SIG-M5 treated with dmso at 0.1 percent for 504 hours (cell line): ENCODE data around the gene DGKB.

Experiments used
- DNase-seq: peaks from one replicate; lab custom pipeline; 2025; ENCODE audit not compliant: unreplicated experiment; lab: John Stamatoyannopoulos, UW

DGKB gene

DNA sequence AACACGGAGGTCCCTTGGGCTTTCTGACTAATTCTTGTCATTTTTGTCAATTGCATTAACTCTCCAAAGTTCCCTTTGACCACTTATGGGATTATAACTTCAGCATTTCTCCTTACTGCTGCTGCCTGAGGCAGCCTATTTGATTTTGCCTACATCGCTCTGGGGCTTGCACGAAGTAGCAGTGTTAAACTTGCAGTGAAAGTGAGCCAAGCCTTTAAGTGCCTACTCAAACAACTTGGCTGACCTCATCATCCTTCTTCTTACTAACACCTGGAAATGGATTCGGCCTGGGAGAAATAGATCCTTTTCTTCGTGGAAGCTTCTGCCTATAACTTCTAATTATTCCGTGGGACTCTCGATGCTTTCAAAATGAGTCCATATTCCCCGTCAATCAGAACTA, 76.6 kb downstream of the DGKB start:
- DNase-seq = no peak

DNA sequence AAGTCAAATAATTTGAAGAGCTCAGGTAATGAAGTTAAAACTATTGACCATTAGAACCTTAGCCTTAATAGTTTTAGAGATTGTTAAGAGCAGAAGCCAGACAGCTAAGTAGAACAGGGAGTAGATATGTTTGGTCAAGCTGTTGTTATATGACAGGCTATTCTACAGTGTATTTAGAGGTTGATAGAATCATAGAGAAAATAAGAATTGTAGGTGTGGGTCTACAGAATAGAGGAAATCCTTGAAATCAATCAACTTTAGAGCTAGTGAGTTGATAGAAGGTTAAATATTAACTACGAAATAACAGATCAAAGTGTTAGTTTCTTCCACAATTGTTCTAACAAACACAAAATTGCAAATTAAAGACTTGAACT, 80.1 kb downstream of the DGKB start:
- no peak for DNase-seq

DNA sequence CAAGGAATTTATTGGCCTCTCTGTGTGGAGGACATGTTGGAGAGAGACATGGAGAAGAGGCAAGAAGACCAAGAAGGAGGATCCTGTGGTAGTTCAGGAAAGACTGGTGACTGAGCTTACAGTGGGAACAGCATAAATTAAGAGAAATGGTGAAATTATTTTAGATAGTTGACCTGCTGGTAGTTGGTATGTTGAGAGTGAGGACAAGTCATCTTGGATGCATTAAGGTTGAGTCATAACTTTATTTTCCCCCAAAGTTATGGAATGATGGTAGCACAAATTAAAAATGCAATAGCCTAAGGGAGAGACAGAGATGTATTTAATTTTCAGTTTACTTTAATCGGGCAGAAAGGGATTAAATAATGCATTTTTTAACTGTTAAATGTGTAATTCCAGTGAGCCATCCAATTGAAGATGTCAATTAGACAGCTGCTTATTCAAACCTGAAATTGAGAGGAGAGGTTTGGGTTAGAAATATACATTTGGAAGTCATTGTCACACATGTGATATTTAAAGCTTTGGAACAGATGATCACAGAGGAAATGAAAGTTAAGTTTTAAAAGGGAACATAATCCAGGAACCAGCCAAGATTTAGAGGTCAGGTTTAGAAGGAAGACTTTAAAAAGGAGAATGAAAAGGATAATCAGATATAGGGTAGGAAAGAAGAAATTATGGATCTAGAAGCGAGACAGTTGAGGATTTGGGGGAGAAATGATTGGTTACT, 80.6 kb downstream of the DGKB start:
- no peak for DNase-seq

DNA sequence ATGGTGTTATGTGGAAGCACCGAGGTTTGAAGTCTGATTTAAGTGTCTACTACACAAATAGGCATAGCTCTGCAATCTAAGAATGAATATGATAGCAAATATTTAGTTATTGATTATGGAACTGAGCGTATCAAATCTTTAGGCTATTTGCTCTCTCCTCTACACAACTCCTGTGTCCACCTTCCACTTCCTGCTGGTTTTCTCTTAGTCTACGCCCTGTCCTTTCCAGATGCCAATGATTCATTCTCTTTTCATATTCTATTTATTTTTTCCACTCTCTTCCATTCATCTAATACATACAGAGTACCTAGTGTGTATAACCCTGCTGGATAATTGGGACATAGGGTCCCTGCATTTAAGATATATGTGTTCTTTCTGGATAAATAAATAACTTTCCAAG, 83.7 kb downstream of the DGKB start:
- no peak for DNase-seq

DNA sequence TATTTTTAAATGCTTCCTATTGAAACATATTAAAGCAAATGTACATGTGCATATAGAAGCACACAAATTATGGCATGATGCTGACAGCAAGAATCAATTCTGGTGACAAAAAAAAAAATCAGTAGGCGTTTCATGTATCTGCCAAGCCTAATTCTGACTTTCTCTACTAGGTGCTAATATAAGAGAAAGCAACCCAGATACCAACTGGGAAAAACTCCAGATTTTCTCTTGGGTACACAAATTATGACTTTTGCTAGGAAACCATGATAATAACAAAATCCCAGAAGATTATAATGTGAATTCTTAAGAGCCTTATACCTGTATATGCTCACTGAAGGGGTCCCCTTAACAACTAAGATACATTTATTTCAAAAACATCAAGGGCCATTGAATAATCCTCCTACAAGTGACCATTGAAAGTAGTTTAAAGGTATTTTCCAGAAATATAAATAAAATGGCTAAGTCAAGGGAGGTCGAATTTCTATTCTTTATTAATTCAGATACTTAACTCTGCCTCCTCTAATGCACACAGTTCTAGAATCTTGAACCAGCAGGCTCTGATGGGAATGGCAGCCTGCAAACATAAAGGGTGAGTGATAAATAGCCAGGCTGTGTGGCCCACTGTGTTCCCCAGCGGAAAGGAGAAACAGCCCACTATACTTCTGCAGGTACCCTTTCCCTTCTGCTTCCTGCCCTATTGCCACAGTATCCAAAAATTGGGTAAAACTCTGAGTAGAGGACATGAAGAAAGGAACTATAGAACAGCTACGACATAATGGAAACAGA, 84.5 kb downstream of the DGKB start:
- DNase-seq = no peak

DNA sequence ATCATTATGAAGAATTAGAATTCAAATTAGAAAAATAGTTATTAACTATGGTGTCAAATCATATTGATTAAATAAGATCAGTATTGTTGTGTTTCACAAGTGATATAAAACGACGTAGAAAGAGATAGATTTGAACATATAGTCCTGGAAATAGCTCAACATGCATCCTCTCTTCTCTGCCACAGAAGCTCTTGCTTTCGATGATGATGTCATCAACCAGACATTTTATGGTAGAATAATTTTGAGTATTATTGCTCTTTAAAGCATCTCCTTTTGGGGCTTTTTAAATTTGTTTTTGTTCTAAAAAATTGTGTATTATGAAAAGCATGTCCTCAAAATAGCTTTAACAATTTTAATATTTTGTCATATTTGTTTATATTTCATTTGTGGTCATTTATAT, 95.0 kb downstream of the DGKB start:
- no peak for DNase-seq

DNA sequence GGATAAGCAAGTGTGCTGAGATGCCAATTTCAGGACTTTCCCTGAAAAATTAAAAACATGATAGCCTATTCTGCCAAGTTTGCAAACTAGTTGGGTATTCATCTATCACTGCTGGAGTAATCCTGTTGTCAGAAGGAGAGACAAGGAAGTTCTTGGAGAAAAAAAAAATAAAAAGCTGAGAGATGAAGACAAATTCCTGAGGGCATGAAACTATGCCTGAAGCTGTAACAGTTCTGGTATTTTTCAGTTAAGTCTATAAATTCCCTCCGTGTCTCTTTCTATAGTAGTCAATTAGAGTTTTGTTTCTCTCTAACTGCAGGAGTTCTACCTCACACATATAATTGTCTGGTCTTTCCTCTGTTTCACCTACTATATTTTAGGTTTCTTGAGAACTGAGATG, 95.7 kb downstream of the DGKB start:
- DNase-seq = no peak

DNA sequence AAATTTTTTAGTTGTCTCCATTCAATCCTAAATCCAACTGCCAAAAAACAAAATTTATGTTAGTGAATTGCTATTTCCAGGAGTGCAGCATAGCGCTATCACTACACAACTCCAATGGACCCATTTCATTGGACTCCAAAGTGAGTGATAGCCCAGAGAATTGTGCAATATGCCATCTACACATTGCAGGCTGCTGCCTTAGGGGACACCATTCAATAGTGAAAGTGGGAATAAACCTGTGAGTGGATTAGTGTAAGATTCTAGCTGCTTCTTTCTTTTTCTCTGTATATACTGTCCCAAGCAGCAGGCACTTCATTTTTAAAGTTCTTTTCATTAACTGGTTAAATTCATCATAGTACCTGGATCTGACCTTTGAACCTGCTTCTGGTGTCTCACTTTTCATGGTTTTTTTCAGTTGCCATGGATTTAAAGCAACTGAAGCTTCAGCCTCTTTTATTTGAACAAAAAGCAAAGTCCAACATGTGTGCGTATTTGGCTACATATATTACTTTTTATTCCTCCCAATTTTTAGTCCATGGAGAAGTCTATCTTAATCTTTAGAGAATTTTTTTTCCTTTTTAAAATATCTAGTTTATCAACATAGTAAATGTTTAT, 97.3 kb downstream of the DGKB start:
- DNase-seq = no peak

DNA sequence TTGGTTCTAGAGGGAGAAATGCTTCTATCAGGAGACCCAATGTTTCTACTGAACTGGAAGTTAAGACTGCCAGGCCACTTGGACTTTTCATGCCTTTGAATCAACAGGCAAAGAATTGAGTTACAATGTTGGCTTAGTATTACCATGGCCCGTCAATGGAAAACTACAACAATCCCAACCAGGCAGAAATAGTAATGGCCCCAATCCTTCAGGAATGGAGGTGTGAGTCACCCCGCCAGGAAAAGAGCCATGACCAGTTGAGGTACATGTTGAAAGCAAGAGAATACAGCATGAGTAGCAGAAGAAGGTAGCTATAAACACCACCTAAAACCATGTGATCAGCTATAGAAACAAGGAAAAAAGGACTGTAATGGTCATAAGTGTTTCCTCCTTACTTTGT, 101.9 kb downstream of the DGKB start:
- DNase-seq = no peak

DNA sequence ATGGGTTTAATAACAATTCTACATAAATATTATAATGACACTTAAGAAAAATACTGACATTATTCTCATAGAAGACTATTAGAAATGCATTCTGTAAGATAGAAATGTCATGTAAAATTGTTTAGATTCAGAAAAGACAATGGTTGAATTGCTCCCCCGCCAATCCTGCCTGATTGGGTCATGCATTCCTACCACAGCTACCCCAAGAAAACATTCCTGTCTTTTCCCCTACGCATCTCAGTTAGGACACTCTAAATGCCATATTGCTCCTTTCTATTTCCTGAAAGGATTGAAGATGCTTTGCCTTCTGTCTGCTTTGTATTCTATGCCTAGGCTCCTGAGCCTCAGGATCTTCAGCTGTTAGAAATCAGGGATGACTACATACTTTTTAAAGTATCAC, 109.4 kb downstream of the DGKB start:
- DNase-seq = no peak

DNA sequence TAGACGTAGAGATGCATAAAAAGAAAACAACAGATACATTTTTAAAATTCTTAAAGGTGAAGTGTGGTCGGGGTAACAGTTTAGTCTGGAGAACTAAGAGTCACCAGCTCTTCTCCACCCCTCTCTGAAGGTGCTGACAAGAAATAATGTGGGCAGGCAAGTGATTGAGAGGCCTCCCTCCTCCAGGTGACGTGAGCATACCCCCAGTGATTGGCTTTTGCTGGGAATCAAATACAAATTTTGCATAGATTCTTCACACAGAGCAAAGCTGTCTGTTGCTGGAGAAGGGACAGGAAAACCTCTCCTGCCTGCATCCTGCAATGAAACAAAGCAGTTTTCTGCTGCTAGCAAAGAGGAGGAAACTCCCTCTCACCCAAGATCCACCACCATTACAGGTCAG, 115.0 kb downstream of the DGKB start:
- DNase-seq = no peak

DNA sequence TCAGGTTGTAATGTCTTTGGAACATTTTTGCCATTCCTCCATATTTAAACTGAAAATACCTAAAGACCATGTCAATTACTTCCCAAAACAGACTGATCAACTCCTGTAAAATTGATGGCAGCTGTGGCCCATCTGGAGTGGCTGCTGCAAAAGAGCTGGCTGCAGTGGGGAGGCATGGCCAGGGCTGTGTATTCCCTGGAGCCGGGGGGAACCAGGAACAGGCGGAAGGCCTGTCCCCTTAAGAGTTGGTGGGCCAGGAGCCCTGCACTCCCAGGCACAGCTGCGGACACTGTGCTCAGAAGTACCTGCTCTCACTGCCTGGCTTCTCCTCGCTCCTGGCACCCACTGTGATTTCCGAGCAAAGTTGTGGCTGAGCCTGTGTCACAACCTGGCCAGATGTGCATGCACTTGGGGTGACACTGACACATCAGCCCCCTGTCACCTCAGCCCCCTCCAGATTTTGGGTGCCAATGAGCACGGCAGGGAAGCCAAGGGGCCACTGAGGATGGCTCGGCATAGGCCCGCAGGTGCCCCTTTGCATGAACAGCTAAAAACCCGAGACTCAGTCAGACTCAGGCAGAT, 116.1 kb downstream of the DGKB start:
- no peak for DNase-seq

DNA sequence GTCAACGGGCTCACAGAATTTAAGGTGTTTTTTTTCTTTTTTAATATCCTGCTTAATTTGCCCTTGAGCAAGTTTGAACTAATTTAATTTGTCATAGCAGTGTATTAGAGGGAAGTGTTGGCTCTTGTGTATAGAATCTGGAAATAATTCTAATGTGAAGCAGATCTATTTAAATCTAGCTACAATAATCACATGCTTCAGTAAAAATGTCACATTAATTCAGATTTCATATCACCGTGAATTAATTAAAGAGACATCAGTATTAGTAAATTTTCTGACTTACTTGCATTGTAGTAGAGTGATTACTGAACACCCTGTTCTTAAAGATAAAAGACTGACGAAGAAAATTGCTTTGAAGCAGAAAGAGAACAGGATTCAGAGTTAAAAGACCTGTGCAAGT, 124.7 kb downstream of the DGKB start:
- DNase-seq = no peak

DNA sequence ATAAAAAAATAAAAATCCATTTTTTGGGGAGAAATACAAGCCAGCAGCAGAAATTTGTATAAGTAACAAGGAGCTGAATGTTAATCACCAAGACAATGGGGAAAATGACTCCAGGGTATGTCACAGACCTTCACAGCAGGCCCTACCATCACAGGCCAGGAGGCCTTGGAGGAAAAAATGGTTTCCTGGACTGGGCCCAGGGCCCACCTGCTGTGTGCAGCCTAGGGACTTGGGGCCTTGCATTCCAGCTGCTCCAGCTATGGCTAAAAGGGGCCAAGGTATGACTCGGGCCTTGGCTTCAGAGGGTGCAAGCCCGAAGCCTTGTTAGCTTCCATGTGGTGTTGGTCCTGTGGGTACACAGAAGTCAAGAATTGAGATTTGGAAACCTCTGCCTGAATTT, 126.3 kb downstream of the DGKB start:
- DNase-seq = no peak

DNA sequence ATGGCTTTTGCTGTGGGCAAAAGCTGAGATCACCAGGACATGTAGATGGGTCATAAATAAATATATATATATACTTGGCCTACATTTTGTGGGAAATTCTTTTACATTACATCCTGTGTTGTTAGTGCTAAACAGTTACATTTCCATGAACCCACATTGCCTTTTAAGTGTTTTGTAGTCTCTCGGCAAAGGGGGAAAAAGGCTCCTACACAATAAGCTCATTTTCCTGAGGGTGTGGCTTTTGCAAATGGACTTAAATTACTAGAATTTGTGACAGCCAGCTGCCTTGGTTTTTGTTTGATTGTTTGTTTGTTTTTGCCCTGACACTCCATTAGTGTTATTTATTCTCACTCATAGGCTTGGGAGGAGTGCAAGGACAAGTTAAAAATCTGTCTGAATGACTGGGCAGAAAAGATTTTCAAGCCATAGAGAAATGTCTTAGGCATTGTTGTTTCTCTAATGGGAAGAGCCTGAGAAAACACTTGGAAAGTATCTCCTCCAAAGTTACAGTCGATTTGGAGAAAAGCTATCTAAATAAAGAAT, 128.8 kb downstream of the DGKB start:
- no peak for DNase-seq

DNA sequence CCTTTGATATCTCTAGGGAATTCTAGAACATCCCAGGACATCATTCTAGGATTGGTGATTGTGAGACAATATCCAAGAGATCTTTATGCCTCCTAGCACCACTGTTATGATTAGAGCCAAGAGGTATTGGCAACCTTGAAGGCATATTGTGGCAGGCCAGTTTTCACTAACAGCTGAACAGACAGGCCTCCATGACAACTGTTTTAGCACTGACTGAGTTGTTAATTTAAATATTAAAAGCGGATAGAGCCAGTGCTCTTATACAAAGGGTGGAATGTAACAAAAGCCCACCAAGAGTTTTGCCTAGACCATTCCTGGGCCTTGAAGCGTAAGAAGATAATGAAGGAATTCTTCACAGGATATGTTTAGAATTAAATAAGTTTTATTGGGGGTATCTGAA, 131.9 kb downstream of the DGKB start:
- no peak for DNase-seq

DNA sequence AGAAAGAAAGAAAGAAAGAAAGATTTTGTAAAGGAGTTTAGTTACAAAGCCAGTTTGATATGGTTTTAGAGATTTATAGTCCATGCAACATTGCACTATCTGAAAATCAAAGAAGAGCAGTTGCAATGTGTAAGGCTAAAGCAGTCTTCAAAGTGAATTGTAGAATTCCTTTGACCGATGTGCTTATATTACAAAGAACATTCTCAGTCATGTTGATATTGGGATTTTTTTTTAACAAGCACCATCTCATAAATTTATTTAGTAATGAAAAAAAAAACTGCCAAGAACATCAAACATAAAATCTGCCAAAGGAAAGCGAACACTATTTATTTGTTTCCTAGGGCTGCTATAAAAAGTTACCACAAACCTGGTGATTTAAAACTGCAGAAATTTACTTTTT, 133.3 kb downstream of the DGKB start:
- no peak for DNase-seq

DNA sequence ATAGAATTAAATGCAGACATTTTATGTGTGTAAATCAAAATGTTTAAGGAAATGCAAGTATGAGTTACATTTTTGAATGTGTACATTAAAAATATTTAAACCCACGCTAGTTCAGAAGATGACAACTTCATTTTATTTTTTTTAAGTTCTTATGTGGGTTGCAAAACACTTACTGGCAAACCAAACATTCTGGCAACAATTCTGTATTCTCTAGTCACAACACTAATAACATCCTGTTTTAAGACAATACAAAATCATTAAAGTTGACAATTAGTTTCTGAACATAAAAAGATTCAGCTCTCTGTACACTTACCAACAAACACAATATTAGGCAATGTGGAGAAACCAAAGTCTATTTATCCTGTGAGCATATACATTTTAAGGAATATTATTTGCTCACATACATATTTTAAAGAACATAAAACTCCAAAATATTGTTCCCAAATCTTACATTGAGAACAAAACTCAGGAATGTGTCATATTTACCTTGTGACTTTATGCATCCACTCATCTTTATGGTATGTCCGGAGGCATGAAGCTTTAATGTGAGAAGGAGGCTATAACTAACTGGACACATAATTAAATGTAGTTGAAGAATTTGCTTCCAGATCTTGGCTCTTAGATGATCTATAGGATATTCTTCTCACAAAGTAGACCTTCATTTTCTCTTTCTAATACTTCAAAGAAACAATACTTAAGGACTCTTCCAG, 134.7 kb downstream of the DGKB start:
- DNase-seq = no peak

DNA sequence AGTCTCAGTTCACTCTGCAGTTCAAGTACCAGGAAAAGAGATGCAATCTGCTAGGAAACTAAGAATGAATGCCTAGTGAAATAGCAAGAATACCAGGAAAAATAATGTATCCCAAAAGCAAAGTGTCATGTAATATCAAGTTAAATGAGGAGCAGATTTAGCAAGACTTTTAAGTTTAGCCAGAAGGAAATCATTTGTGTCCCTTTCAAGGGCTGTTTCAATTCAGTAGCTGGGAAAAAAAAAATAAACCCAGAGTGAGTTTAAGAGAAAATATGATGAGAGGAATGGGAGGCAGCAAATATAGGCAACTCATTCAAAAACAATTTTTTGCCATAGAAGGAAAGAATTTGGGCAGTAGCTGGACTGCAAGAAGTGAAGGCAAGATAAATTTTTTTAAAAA, 135.8 kb downstream of the DGKB start:
- DNase-seq = no peak

DNA sequence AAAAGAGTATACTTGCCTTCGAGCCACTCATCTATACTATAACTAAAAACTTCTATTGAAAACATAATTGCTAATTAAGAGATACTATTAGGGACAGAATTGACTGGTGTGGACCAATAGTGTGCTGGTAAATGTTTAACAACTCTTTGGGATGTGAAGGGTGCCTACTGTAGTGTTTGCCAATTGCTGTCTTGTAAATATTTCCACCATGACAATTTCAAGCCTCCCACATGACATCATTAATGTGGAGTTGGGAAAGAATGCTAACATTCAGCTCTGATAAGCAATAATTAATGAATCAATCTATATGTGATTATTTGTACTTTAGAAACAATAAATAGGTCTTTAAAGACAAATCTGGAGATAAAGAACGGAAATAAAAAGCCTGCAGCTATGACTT, 136.8 kb downstream of the DGKB start:
- DNase-seq = no peak

DNA sequence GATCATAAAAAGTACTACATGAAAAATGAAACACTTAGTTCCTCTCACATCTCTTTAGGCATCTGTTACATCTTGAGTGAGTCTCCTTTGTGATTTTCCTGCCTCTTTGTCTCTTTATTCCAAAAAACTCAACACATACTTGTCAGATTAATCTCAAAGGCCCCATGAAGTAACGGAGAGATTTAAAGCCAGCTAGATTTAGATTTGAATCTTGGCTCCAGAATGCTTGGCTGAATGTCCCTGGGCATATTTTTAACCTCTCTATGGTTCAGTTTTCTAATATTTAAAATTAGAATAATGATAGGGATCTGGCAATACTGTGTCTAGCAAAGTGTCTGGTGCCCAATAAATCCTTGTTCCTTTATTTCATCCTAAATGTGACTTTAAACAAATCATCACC, 140.0 kb downstream of the DGKB start:
- no peak for DNase-seq
